GM19023 (cell line): ENCODE data around the gene NBEAL1.
"Not testable (repeated sequence)": the region's sequence is repeated elsewhere in the genome, so short reads cannot be mapped to it uniquely, and the experiment has no call there.

Experiments used
- ATAC-seq: cut with Tn5 transposase; IDR thresholded peaks from one replicate; pipeline ENCODE4 v1.9.1; 2021; ENCODE audit warnings: mild to moderate bottlenecking, moderate library complexity; ENCODE audit not compliant: unreplicated experiment

The NBEAL1 gene

DNA sequence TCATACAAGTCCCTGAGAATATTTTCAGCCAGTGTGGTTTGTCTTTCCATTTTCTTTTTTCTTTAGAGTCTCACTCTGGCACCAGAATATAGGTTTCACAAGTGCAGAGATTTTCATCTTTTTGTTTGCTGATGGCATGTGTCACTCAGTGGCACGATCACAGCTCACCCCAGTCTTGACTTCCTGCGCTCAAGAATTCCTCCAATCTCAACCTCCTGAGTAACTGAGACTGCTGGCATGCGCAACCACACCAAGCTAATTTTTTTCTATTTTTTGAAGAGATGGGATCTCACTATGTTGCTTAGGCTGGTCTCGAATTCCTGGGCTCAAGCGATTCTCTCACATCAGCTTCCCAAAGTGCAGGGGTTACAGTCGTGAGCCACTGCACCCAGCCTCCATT, 23.9 kb downstream of the NBEAL1 start:
- ATAC-seq, result no peak

DNA sequence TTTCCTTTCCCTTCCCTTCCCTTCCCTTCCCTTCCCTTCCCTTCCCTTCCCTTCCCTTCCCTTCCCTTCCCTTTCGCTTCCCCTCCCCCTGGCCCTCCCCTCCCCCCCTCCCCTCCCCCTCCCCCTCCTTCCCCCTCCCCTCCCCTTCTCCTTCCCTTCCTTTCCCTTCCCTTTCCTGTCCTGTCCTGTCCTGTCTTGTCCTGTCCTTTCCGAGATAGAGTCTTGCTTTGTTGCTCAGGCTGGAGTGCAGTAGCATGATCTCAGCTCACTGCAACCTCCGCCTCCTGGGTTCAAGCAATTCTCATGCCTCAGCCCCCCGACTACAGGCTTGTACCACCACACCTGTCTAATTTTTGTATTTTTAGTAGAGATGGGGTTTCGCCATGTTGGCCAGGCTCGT, 24.5 kb downstream of the NBEAL1 start:
- ATAC-seq, result not testable (repeated sequence)

DNA sequence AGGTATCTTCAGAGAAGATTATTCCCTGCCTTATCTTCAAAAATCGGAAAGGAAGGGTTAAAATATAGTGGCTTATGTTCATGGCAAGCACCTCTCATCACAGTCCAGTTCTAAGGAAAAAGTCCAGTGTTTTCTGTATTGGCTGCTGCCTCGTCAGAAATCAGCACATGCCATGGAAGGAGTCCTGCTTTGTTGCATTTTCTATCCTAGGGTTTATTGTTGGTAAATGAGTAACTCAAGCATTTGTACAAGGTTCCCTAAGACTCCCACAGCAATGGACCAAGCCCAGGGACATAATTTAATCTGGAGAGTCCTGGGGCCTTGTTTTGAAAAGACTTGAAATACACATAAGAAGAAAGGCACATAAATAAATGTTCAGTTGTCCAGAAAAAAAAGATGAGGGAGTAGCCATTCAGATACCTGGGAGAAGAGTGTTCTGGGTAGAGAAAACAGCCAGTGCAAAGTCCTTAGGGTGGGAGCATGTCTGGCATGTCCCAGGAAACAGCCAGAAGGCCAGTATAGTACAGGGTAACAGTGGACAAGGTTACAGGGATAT, 26.4 kb downstream of the NBEAL1 start:
- ATAC-seq, result no peak

DNA sequence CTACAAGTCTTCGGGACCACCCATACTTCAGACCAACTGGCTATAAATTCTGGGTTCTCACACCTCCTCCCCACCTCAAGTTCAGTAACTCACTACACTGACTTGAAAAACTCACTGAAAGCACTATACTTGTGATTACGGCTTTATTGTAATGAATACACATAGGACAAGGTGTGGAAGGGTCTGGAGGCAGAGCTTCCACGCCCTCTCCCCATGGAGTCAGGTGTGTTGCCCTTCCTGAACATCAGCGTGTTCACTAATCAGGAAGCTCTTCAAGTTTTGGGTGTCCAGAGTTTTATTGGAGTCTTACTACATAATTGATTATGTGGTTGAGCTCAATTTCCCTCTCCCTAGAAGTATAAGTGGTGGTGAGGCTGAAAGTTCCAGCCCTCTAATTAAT, 27.5 kb downstream of the NBEAL1 start:
- ATAC-seq, result no peak

DNA sequence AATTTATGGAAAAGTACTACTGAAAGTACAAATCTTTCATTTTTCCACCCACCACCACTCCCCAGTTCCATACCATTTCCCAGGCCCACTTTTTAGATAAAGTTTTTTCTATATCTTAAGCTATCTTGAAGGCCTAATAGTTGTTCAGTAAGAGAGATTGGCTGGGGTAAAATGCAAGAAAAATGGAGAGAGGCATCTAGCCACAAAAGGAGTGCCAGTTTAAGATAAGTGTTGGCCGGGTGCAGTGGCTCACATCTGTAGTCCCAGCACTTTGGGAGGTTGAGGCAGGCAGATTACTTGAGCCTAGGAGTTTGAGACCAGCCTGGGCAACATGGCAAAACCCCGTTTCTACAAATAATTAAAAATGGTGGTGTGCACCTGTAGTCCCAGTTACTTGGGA, 28.6 kb downstream of the NBEAL1 start:
- no peak for ATAC-seq

DNA sequence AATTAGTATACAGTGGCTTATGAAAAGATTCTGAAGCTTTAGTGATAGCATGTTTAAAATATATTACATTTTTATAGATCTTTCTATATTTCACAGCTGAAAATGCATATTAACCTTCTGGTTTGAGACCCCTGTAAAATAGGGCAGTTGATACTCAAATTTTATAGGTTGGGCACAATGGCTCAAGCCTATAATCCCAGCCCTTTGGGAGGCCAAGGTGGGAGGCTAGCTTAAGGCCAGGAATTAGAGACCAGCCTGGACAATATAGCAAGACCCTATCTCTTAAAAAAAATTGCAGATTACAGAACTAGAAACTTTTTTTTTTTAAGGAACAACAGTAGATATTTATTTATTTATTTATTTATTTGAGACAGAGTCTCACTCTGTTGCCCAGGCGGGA, 31.2 kb downstream of the NBEAL1 start:
- ATAC-seq, result no peak

DNA sequence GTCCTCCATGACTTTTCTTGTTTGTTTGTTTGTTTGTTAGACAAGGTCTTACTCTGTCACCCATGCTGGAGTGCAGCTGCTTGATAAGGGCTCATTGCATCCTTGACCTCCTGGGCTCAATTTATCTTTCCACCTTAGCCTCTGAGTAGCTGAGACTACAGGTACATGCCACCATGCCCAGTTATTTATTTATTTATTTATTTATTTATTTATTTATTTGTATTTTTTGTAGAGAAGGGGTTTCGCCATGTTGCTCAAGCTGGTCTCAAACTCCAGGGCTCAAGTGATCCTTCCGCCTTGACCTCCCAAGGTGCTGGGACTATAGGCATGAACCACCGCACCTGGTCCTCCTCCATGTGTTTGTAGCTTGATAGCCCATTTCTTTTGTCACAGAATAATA, 37.9 kb downstream of the NBEAL1 start:
- ATAC-seq, result no peak

DNA sequence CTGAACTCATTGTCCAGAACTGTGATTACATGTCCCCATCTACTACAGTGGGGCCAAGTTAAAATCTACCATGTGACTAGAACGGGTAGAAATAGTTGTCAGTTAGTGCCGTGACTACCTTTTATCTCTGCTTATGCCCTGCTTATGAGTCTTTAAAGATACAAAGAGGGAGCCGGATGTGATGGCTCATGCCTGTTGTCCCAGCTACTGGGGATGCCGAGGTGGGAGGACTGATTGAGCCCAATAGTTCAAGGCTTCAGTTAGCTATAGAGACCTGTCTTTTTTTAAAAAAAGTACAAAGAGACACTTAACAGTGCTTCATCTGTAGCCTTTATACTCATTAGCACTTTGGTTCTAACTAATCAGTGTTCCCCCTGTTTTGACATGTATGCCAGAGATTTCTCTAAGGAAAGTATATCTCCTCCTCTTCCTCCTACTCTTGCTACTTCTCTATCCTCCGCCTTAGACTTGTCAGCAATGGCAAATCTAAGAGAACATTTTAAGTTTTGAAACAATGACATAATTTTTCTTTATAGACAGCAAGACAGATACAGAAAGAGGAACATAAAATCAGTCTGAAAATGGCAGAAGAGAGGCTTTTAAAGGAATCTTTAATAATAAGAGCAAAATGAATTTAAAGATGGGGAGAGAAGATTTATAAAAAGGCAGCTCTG, 45.0 kb downstream of the NBEAL1 start:
- no peak for ATAC-seq

DNA sequence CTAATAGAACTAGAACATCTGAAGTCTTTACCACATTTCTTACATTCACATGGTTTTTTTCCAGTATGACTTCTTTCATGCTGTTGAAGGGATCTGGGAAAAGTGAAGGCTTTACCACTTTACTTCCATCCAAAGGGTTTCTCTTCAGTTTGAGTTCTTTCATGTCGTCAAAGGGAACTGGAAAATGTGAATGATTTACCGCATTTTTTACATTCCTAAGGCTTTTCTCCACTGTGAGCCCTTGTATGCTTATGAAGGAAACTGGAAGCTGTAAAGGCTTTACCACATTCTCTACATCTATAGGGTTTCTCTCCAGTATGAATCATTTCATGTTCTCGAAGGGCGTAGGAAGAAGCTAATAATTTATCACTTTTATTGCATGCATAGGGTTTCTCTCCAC, 46.7 kb downstream of the NBEAL1 start:
- no peak for ATAC-seq

DNA sequence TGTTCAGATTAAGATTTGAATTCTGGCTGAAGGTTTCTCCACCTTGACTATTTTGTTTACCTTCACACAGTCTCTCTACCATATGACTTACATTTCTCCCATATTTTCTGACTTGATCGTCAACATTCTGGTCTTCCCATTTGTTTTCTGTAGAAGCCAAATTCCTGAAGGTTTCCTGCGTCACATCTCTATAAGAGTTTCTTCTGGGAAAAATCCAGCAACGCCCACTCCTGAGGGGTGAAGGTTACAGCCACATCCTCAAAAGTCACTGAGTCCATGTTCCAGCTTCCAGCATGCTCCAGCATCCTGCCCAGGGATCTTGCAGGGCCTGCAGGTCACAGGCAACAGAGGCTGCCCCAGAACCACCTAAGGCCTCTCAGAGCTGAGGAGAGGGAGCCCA, 47.5 kb downstream of the NBEAL1 start:
- ATAC-seq, result no peak

DNA sequence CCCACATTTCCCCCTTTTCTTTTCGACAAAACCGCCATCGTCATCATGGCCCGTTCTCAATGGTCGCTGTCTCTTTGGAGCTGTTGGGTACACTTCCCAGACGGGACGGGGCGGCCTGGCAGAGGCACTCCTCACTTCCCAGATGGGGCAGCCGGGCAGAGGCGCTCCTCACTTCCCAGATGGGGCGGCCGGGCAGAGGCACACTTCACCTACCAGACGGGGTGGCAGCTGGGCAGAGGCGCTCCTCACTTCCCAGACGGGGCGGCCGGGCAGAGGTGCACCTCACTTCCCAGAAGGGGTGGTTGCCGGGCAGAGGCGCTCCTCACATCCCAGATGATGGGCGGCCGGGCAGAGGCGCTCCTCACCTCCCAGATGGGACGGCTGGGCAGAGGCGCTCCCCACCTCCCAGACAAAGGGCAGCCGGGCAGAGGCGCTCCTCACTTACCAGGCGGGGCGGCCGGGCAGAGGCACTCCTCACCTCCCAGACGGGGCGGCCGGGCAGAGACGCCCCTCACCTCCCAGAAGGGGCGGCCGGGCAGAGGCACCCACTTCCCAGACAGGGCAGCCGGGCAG, 51.9 kb downstream of the NBEAL1 start:
- not testable (repeated sequence) for ATAC-seq

DNA sequence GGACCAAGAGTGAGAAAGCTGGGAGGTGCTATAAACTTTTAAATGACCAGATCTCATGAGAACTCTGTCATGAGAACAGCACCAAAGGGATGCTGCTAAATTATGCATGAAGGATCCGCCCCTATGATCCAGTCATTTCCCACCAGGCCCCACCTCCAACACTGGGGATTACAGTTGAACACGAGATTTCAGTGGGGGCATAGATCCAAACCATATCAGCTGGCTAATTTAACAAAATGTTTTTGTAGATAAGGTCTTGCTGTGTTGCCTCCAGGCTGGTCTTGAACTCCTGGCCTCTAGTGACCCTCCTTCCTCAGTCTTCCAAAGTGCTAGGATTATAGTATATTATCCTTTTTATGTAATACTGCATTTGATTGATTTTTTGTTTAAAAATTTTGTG, 56.0 kb downstream of the NBEAL1 start:
- no peak for ATAC-seq

DNA sequence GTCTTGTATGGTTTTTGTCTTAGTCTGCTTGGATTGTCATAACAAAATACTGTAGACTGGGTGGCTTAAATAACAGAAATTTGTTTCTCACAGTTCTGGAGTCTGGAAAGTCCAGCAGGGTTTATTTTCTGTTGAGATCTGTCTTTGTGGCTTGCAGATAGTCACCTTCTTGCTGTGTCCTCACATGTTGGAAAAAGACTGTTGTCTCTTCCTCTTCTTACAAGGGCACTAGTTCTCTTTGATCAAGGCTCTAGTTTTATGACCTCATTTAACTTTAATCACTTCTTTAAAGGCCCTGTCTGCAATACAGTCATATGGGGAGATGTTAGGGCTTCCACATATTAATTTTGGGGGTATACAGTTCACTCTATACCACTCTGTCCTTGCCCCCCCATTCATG, 56.5 kb downstream of the NBEAL1 start:
- no peak for ATAC-seq

DNA sequence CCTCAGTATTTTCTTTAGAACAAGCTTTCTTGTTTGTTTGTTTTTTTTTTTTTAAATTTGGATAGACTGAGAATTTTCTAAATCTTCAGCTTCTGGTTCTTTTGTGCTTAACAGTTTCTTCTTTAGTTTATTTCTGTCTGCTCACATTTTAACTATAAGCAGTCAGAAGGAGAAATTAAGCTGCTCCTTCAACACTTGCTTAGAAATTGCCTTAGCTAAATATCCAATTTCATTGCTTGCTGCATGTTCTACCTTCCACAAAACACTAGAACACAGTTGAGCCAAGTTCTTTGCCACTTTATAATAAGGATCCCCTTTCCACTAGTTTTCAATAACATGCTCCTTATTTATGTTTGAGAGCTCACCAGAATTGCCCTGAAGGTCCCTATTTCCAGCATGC, 57.7 kb downstream of the NBEAL1 start:
- no peak for ATAC-seq

DNA sequence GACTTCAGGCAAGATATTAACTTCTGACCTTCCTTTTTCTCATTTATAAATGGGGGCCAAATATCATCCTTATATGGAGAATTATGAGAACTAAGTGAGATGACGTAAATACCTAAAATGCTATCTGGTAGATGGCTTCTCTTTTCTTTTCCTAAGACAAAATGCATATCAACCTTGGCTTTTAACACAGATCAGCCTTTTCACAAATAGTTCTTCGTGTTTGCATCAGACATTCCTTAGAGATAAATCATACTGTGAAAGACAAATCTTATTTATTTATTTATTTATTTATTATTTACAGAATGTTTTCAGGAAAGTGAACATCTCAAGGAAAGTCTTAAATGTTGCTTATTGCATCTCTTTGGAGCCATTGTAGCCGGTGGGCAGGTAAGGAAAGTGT, 62.8 kb downstream of the NBEAL1 start:
- no peak for ATAC-seq

DNA sequence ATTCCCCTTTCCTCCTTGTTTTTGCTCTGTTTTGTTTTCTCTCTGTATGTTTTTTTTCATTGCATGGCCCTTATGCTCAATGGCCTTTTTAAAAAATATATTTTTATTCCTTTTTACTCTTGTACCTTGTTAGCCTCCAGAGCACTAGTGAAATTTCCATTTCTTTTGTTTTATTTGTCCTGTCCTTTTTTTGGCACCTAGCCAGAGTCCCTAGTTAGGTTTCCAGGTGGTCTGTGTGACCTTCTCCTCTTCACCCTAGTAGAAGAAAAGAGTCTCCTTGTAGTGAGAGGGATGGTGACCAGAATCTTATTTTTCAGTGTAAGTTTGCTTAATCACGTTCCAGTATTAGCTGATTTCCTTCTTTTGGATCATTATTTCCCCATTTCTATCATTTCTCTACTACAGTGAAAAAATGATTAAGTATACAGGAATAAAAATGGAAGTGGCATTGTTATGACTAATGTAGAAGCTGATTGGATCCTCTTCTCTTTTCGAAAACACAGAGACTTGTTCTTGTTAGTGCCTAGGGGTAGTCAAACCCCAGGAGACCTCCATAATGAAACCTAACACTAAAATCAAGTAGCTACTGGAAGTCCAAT, 65.9 kb downstream of the NBEAL1 start:
- no peak for ATAC-seq

DNA sequence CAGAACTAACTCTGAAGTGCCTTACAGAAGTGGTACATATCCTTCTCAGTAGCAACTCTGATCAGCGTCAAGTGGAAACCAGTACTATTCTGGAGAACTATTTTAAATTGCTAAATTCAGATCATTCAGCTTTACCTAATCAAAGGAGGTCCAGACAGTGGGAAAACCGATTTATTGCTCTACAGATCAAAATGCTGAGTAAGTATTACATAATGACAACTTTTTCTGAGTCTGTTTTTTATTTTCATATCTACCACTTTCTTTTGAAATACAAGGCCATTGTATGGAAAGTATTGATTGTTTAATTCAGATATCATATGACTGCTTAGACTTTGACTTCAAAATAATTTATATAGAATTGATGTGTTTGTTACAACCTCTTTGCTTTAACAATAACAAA, 68.7 kb downstream of the NBEAL1 start:
- ATAC-seq, result no peak

DNA sequence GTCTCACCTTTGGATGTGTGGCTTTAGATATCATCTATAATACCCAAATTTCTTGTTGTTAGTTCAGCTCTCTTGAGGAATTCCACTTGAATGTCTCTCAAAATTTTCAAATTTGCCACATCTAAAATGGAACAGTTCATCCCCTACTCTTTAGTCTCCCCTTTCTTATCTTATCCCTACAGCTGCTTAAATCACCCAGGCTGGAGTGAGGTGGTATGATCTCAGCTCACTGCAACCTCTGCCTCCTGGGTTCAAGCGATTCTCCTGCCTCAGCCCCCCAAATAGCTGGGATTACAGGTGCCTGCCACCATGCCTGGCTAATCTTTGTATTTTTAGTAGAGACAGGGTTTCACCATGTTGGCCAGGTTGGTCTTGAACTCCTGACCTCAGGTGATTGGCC, 71.7 kb downstream of the NBEAL1 start:
- not testable (repeated sequence) for ATAC-seq

DNA sequence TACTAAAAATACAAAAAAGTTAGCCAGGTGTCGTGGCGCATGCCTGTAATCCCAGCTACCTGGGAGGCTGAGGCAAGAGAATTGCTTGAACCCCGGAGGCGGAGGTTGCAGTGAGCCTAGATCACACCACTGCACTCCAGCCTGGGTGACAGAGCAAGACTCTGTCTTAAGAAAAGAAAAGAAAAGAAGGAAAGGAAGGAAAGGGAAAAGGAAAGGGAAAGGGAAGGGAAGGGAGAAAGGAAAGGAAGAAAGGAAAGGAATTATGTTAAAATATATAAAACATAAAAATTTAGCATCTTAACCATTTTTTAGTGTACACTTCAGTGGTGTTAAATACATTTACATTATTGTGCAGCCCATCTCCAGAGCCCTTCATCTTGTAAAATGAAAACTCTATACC, 76.0 kb downstream of the NBEAL1 start:
- not testable (repeated sequence) for ATAC-seq

DNA sequence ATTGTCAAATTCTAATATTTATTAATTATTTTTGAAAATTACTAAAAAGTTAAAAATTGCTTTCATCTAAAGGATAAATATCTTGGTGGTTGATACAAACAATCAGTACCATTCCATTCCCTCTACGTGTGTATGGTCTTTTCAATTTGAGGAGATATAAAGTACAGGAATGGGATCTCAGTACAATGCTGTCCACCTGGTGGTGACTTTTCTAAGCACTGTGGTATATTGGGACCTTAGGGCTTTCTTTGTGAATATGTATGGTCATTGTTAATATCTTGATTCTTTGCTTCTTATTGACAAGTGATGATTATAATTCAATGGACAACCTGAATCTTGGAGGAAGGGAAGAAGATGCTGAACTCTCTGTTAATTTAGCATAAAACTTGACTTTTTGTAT, 83.1 kb downstream of the NBEAL1 start:
- ATAC-seq, result no peak

DNA sequence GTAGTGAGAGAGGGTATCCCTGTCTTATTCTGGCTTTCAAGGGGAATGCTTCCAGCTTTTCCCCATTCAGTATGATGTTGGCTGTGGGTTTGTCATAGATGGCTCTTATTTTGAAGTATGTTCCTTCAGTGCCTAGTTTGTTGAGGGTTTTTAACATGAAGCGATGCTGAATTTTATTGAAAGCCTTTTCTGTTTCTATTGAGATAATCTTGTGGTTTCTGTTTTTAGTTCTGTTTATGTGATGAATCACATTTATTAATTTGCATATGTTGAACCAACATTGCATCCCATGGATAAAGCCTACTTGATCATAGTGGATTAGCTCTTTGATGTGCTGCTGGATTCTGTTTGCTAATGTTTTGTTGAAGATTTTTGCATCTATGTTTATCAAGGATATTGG, 87.7 kb downstream of the NBEAL1 start:
- ATAC-seq, result not testable (repeated sequence)

DNA sequence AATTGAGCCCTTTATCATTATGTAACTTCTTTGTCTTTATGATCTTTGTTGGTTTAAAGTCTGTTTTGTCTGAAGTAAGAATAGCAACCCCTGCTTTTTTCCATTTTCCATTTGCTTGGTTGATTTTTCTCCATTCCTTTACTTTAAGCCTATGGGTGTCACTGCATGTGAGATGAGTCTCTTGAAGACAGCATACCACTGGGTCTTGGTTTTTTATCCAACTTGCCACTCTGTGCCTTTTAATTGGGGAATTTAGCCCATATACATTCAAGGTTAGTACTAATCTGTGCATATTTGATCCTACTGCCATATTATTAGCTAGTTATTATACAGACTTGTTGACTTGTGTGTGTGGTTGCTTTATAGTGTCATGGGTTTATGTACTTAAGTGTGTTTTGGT, 89.6 kb downstream of the NBEAL1 start:
- no peak for ATAC-seq
